ENCODE results near the gene ZDHHC6.
A peak's percentile ranks its signal among the peaks of the same experiment; 100 is the strongest.
"Not testable (repeated sequence)": the region's sequence is repeated elsewhere in the genome, so short reads cannot be mapped to it uniquely, and the experiment has no call there.

Gene ZDHHC6

GRCh38 chr10:112388548-112388947 lies 58.2 kb downstream of the ZDHHC6 start:
- DNase-seq = no peak

- DNase-seq = not testable (repeated sequence)
These were observed 58.7 kb downstream of the ZDHHC6 start for GRCh38 chr10:112388056-112388455.

GRCh38 chr10:112385201-112385600 lies 61.5 kb downstream of the ZDHHC6 start:
- no peak for DNase-seq

- DNase-seq = no peak
These were observed 62.6 kb downstream of the ZDHHC6 start for GRCh38 chr10:112384141-112384540.

GRCh38 chr10:112383325-112383724 lies 63.4 kb downstream of the ZDHHC6 start:
- DNase-seq = peak; percentile 70

- DNase-seq = no peak
These were observed 64.0 kb downstream of the ZDHHC6 start for GRCh38 chr10:112382515-112383235.
